Smooth muscle cell (in vitro differentiated cells): ENCODE data around the gene ELAVL1. TPM values are rescaled to one million over a fixed set of nuclear protein-coding genes. Genes with fewer than 3 reads are reported as not detected.

Source experiments
- DNase-seq: peaks from one replicate; lab custom pipeline; 2025; ENCODE audit not compliant: unreplicated experiment; lab: John Stamatoyannopoulos, UW
- H2AFZ ChIP-seq: fragments of 200-600 bp; sonication (generic); 2 replicates; pipeline ENCODE4 v1.6.0; 2016; ENCODE audit warnings: antibody characterized with exemption, low read depth, mild to moderate bottlenecking
- H3F3A ChIP-seq: fragments of 200-600 bp; sonication (generic); 2 replicates; pipeline ENCODE4 v1.6.0; 2017; ENCODE audit warnings: antibody characterized with exemption, low read depth
- H3K27ac ChIP-seq: fragments of 200-600 bp; sonication (generic); 2 replicates; pipeline ENCODE4 v1.5.1; 2016; ENCODE audit warnings: low read depth, mild to moderate bottlenecking
- H3K27me3 ChIP-seq: fragments of 200-600 bp; sonication (generic); 2 replicates; pipeline ENCODE4 v1.6.1; 2016; ENCODE audit warnings: low read depth, mild to moderate bottlenecking
- H3K36me3 ChIP-seq: fragments of 200-600 bp; sonication (generic); 2 replicates; pipeline ENCODE4 v1.5.1; 2016; ENCODE audit warnings: low read depth
- H3K4me1 ChIP-seq: fragments of 200-600 bp; sonication (generic); 2 replicates; pipeline ENCODE4 v1.5.1; 2016; ENCODE audit warnings: low read depth
- H3K4me2 ChIP-seq: fragments of 200-600 bp; sonication (generic); 2 replicates; pipeline ENCODE4 v1.6.0; 2016; ENCODE audit warnings: mild to moderate bottlenecking
- H3K4me3 ChIP-seq: fragments of 200-600 bp; sonication (generic); 2 replicates; pipeline ENCODE4 v1.5.1; 2016; ENCODE audit warnings: mild to moderate bottlenecking
- H3K79me2 ChIP-seq: fragments of 200-600 bp; sonication (generic); 2 replicates; pipeline ENCODE4 v1.6.0; 2016; ENCODE audit warnings: low read depth, mild to moderate bottlenecking
- H3K9ac ChIP-seq: fragments of 200-600 bp; sonication (generic); 2 replicates; pipeline ENCODE4 v1.6.0; 2016; ENCODE audit warnings: low read depth
- H3K9me3 ChIP-seq: fragments of 200-600 bp; sonication (generic); replicated peaks from 2 replicates; pipeline ENCODE4 v1.5.1; 2016; ENCODE audit warnings: low read depth
- H4K20me1 ChIP-seq: fragments of 200-600 bp; sonication (generic); 2 replicates; pipeline ENCODE4 v1.6.0; 2016; ENCODE audit warnings: low read depth
- WGBS: methylation state at CpG from one replicate; pipeline ENCODE4 v1.1.7; 2016; ENCODE audit warnings: low lambda C conversion rate; 5-methylcytosine and 5-hydroxymethylcytosine counted together
- polyA plus RNA-seq: library from polyadenylated mRNA; unstranded; fragments of >200 nt; fragmentation: Nextera tagmentation; extraction: Ambion mirVana; gene quantifications from 2 replicates; pipeline ENCODE4 v1.2.1, GENCODE V29; 2016
- total RNA-seq: library from RNA; depleted of rRNA; stranded (reverse); fragments of >200 nt; gene quantifications from 2 replicates; pipeline ENCODE4 v1.2.3, GENCODE V29; 2014
- TF ChIP-seq, protein P1 (sequence below): fragments of 200-600 bp; sonication (generic); IDR thresholded peaks from 2 replicates; pipeline ENCODE4 v1.5.1; 2017; ENCODE audit warnings: borderline replicate concordance, mild to moderate bottlenecking, antibody characterized with exemption; ENCODE audit not compliant: insufficient read depth, poor library complexity, severe bottlenecking

Gene ELAVL1
- total and polyA plus RNA-seq, 2 experiments from 2014 or later, result 47.9 to 90.7 TPM

DNA sequence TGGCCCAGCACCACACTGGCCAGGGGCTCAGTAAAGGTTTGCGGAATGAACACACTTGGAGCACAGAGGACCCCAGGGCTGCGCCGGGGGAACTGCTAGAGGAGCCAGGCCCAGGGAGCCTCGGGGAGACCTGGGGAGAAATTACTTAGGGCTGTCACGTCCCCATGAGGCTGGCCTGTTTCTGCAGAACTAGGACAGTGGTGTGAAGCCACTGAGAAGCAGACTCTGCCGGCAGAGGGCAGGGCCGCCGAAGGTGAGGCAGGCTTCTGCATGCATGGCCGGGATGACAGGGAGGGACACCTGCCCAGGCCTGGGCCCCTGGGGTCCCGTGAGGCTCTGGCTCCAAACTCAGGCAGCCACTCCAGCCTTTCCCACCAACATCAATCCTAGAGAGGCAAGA is 26.4 kb downstream of the ELAVL1 start:
- no peaks in the 10 kb centered on the region for H3K4me1 ChIP-seq
- no peaks in the 10 kb centered on the region for H3K9me3 ChIP-seq
- H3K27ac ChIP-seq, result no peak overlapping the region
- no peak for DNase-seq
- H3K4me3 ChIP-seq, result no peak overlapping the region
- no peaks in the 10 kb centered on the region for H3F3A ChIP-seq
- no peak overlapping the region for H2AFZ ChIP-seq
- peaks cover 84% of the 10 kb centered on the region for H4K20me1 ChIP-seq
- no peaks in the 10 kb centered on the region for H3K27me3 ChIP-seq
- no peak overlapping the region for H3K4me2 ChIP-seq
- no peak overlapping the region for H3K9ac ChIP-seq
- H3K79me2 ChIP-seq, result peaks cover 17% of the 10 kb centered on the region
- 100% methylated on average over 10 of the region's 10 CpGs for WGBS
- TF ChIP-seq, protein P1, sequence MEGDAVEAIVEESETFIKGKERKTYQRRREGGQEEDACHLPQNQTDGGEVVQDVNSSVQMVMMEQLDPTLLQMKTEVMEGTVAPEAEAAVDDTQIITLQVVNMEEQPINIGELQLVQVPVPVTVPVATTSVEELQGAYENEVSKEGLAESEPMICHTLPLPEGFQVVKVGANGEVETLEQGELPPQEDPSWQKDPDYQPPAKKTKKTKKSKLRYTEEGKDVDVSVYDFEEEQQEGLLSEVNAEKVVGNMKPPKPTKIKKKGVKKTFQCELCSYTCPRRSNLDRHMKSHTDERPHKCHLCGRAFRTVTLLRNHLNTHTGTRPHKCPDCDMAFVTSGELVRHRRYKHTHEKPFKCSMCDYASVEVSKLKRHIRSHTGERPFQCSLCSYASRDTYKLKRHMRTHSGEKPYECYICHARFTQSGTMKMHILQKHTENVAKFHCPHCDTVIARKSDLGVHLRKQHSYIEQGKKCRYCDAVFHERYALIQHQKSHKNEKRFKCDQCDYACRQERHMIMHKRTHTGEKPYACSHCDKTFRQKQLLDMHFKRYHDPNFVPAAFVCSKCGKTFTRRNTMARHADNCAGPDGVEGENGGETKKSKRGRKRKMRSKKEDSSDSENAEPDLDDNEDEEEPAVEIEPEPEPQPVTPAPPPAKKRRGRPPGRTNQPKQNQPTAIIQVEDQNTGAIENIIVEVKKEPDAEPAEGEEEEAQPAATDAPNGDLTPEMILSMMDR, result no peak
- no peaks in the 10 kb centered on the region for H3K36me3 ChIP-seq

DNA sequence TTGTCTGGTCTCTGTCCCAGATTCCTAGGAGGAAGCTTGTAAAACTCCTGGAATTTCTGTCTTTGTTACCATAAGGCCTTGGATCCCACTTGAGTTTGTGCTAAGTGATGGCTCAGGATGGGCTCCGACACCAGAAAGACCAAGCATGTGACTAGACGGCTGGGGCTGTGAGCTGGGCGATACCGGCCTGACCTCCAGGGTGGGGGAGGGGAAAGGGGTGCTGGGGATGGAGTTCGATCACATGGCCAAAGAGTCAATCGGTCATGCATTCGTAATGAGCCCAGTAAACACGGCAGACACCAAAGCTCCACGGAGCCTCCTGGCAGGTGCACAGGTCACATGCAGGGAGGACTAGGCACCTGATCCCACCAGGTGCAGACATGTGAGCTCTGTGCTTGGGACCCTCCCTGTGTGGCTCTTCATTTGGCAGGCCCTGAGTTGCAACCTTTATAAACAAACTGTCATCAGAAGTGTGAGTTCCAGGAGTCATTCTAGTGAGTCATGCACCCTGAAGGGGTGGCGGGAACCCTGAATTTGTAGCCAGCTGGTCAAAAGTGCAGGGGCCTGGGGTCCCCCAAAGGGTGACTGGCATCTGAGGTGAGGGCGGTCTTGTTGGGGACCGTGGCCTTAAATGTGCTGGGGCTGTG is 27.1 kb downstream of the ELAVL1 start:
- Histone ChIP-seq H3K27me3 (no peaks in the 10 kb centered on the region), H3K9ac (no peak overlapping the region), H2AFZ (no peak overlapping the region), H3K4me2 (no peak overlapping the region), H3K27ac (no peak overlapping the region), H3K79me2 (peaks cover 10% of the 10 kb centered on the region), H4K20me1 (peaks cover 84% of the 10 kb centered on the region), H3K4me3 (no peak overlapping the region), H3K4me1 (no peaks in the 10 kb centered on the region), H3K9me3 (no peaks in the 10 kb centered on the region), H3K36me3 (no peaks in the 10 kb centered on the region), H3F3A (no peaks in the 10 kb centered on the region)
- TF ChIP-seq, protein P1, result no peak
- 90% methylated on average over 12 of the region's 12 CpGs for WGBS
- no peak for DNase-seq

DNA sequence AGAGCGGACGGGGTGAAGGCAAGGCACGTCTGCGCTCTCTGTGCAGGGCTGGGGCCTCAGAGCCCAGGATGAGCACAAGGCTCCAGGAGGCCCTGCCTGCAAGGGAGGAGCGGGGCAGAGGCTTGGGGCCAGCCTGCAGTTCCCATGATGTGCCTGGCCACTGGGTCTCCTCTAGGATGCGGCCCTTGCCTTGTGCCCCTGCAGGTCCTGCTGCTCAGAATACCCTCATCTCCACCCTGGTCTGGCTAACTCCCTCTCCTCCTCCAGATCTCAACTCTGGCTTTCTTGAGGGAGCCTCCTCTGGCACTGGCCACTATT is 27.8 kb downstream of the ELAVL1 start:
- H3K9me3 ChIP-seq, result no peaks in the 10 kb centered on the region
- DNase-seq, result no peak
- H3K4me2 ChIP-seq, result no peak overlapping the region
- no peak overlapping the region for H3K4me3 ChIP-seq
- no peaks in the 10 kb centered on the region for H3K27me3 ChIP-seq
- TF ChIP-seq, protein P1, result no peak
- 99% methylated on average over 6 of the region's 6 CpGs for WGBS
- no peak overlapping the region for H2AFZ ChIP-seq
- H3K9ac ChIP-seq, result no peak overlapping the region
- H3K79me2 ChIP-seq, result peaks cover 9% of the 10 kb centered on the region
- no peaks in the 10 kb centered on the region for H3K4me1 ChIP-seq
- no peaks in the 10 kb centered on the region for H3F3A ChIP-seq
- no peak overlapping the region for H3K27ac ChIP-seq
- peaks cover 78% of the 10 kb centered on the region for H4K20me1 ChIP-seq
- no peaks in the 10 kb centered on the region for H3K36me3 ChIP-seq

GRCh38 chr19:7977021-7977722 is 28.3 kb downstream of the ELAVL1 start:
- WGBS, result 98% methylated on average over 15 of the region's 15 CpGs
- Histone ChIP-seq H3K27ac (no peak overlapping the region), H3K36me3 (no peaks in the 10 kb centered on the region), H3K4me1 (no peaks in the 10 kb centered on the region), H4K20me1 (peaks cover 77% of the 10 kb centered on the region), H3K27me3 (no peaks in the 10 kb centered on the region), H3K79me2 (peaks cover 9% of the 10 kb centered on the region), H3K9ac (no peak overlapping the region), H3F3A (no peaks in the 10 kb centered on the region), H3K4me2 (no peak overlapping the region), H3K9me3 (no peaks in the 10 kb centered on the region), H2AFZ (no peak overlapping the region), H3K4me3 (no peak overlapping the region)
- DNase-seq, result no peak
- TF ChIP-seq, protein P1, result no peak
